ENCODE results near the gene SLC22A17. TPM values are rescaled to one million over a fixed set of nuclear protein-coding genes. Genes with fewer than 3 reads are reported as not detected.

SLC22A17 gene
- total and polyA plus RNA-seq, 2 of the 13 experiments (the other 11 are each of a cell fraction or from before 2014, with no cell fraction given), result 0.95 to 1.1 TPM

- TF ChIP-seq ZGPAT (CRISPR knock-in tag; IDR thresholded peaks at IDR 0.05), result peak; percentile 95
- peak; percentile 67; the same call in 1 of the 2 replicates for TF ChIP-seq ATF3 (CRISPR knock-in tag; IDR thresholded peaks at IDR 0.05)
- TF ChIP-seq SMAD1 (CRISPR knock-in tag; IDR thresholded peaks at IDR 0.05; ENCODE audit: borderline replicate concordance, low read depth), result peak; percentile 56; the same call in 1 of the 2 replicates
- no peak for TF ChIP-seq ATF1 (CRISPR knock-in tag; IDR thresholded peaks at IDR 0.05)
- 0 out of 2 replicates have a peak, but pooled peaks have one; percentile 56 for TF ChIP-seq ZBTB33 (CRISPR knock-in tag; IDR thresholded peaks at IDR 0.05)
- no peak; the same call in none of the 2 replicates for TF ChIP-seq ZNF263 (CRISPR knock-in tag; IDR thresholded peaks at IDR 0.05)
- TF ChIP-seq CSRNP2 (CRISPR knock-in tag; conservative IDR thresholded peaks at IDR 0.05; ENCODE audit: low read depth), result no peak
- peak; percentile 93 for TF ChIP-seq ZNF557 (CRISPR knock-in tag; IDR thresholded peaks at IDR 0.05)
- peak; percentile 60; the same call in 1 of the 2 replicates for TF ChIP-seq TARDBP (CRISPR knock-in tag; IDR thresholded peaks at IDR 0.05)
- TF ChIP-seq NFKB2 (CRISPR knock-in tag; IDR thresholded peaks at IDR 0.05; ENCODE audit: borderline replicate concordance), result peak; percentile 90; the same call in 1 of the 2 replicates
- TF ChIP-seq ZNF256 (CRISPR knock-in tag; conservative IDR thresholded peaks at IDR 0.05), result peak; percentile 94; the same call in 1 of the 2 replicates
- peak; percentile 50 for TF ChIP-seq KDM2A (CRISPR knock-in tag; IDR thresholded peaks at IDR 0.05; ENCODE audit: borderline replicate concordance, low read depth)
- TF ChIP-seq NCOA5 (CRISPR knock-in tag; IDR thresholded peaks at IDR 0.05), result no peak
- no peak for TF ChIP-seq ATM (IDR thresholded peaks at IDR 0.05; ENCODE audit: borderline replicate concordance)
- 0 out of 2 replicates have a peak, but pooled peaks have one; percentile 90 for TF ChIP-seq CREBL2 (CRISPR knock-in tag; IDR thresholded peaks at IDR 0.05; ENCODE audit: borderline replicate concordance)
- peak; percentile 9; the same call in 1 of the 2 replicates for TF ChIP-seq NCOA2 (CRISPR knock-in tag; IDR thresholded peaks at IDR 0.05)
- peak; percentile 66; the same call in 1 of the 2 replicates for TF ChIP-seq ZBTB7B (CRISPR knock-in tag; IDR thresholded peaks at IDR 0.05)
- no peak for TF ChIP-seq ARNT (IDR thresholded peaks at IDR 0.05)
- TF ChIP-seq ATAD3A (CRISPR knock-in tag; IDR thresholded peaks at IDR 0.05), result peak; percentile 92
- TF ChIP-seq KDM4B (CRISPR knock-in tag; IDR thresholded peaks at IDR 0.05), result peak; percentile 88
- no peak for TF ChIP-seq ZNF772 (CRISPR knock-in tag; IDR thresholded peaks at IDR 0.05)
- 0 out of 2 replicates have a peak, but pooled peaks have one; percentile 44 for TF ChIP-seq PPARG (CRISPR knock-in tag; conservative IDR thresholded peaks at IDR 0.05)
- TF ChIP-seq ZNF841 (CRISPR knock-in tag; IDR thresholded peaks at IDR 0.05; ENCODE audit: borderline replicate concordance), result no peak
- peak; percentile 83; the same call in 1 of the 2 replicates for TF ChIP-seq ZZZ3 (CRISPR knock-in tag; IDR thresholded peaks at IDR 0.05; ENCODE audit: borderline replicate concordance)
- TF ChIP-seq CREB1 (IDR thresholded peaks at IDR 0.05), result no peak
- TF ChIP-seq CREB1 (CRISPR knock-in tag; IDR thresholded peaks at IDR 0.05), result no peak
- TF ChIP-seq GFI1 (CRISPR knock-in tag; IDR thresholded peaks at IDR 0.05; ENCODE audit: borderline replicate concordance), result no peak
- peak; percentile 1; the same call in 1 of the 2 replicates for TF ChIP-seq NR2C2 (CRISPR knock-in tag; IDR thresholded peaks at IDR 0.05; ENCODE audit: borderline replicate concordance)
- TF ChIP-seq ZNF44 (CRISPR knock-in tag; IDR thresholded peaks at IDR 0.05), result peak; percentile 97; the same call in 1 of the 2 replicates
Measured at GRCh38 chr14:23301969-23302289, 50.8 kb downstream of the SLC22A17 start (continued).
